Epithelial cell of esophagus (primary cell): ENCODE data around the gene FOXL3.

Experiments used
- DNase-seq: peaks from one replicate; pipeline ENCODE4 v3.0.0; 2010; ENCODE audit warnings: low read depth
- H3K4me3 ChIP-seq: 2 replicates; pipeline ENCODE4 v1.5.1; 2011; ENCODE audit warnings: mild to moderate bottlenecking, low read length, control low read depth
- CTCF ChIP-seq: IDR thresholded peaks from 2 replicates; pipeline ENCODE4 v1.5.1; 2011; ENCODE audit warnings: low read depth, mild to moderate bottlenecking, low read length, control low read depth, inconsistent platforms; ENCODE audit not compliant: insufficient read depth; ENCODE audit errors: missing control alignments

The FOXL3 gene

GRCh38 chr7:289209-289755 lies 688 bp upstream of the FOXL3 start:
- H3K4me3 ChIP-seq, result no peak overlapping the region
- TF ChIP-seq CTCF, result no peak
- no peak for DNase-seq

- DNase-seq, result no peak
- no peak overlapping the region for H3K4me3 ChIP-seq
- TF ChIP-seq CTCF, result no peak
These were observed 793 bp downstream of the FOXL3 start for GRCh38 chr7:290554-291372.

- no peak for TF ChIP-seq CTCF
These were observed 1.6 kb downstream of the FOXL3 start for GRCh38 chr7:291373-292092.

GRCh38 chr7:292226-292625 lies 2.3 kb downstream of the FOXL3 start:
- no peak for TF ChIP-seq CTCF
- DNase-seq, result no peak
- no peak overlapping the region for H3K4me3 ChIP-seq

More at GRCh38 chr7:291373-292092, 1.6 kb downstream of the FOXL3 start:
- H3K4me3 ChIP-seq, result no peak overlapping the region
- no peak for DNase-seq

DNA sequence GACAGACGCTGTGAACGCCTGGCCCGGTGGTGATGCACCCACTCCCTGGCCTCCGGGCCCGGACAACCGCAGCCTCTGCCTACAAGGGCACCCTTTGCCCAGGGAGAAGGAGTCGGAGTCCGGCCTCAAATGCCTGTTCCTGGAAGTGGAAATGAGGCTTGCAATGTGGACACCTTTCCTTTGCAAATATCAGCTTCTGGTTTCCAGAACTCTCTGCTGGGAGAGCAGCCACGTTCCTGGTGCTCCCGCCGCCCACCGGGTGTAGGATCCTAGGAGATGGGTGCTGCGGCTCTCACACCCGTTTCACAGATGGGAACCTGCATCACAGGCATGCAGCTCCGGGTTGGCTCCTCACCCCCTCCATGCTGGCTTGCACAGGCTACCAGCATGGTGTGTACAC lies 2.9 kb downstream of the FOXL3 start:
- no peak for DNase-seq

More for the DNA sequence above, 2.9 kb downstream of the FOXL3 start:
- TF ChIP-seq CTCF, result no peak
- H3K4me3 ChIP-seq, result no peak overlapping the region
